Central memory CD4-positive, alpha-beta T cell (primary cell): Measurements from ENCODE around the gene DNLZ.
"Not testable (repeated sequence)": the region's sequence is repeated elsewhere in the genome, so short reads cannot be mapped to it uniquely, and the experiment has no call there.

Source experiments
- DNase-seq: peaks from one replicate; pipeline ENCODE4 v3.0.0; 2022
- total RNA-seq, 3 experiments: gene quantifications; one replicate each; lab custom pipeline; 2026; lab: John Stamatoyannopoulos, UW

Gene DNLZ
- total RNA-seq, result 2.9 to 5.9 (median 3.4) reads per million in 3 experiments

- peak; percentile 81 for DNase-seq
Observed at GRCh38 chr9:136363106-136363948, at the start of gene DNLZ. Gene DNLZ (minus strand): TSS chr9:136363744. CDS start chr9:136363714, 30 bp downstream.

DNA sequence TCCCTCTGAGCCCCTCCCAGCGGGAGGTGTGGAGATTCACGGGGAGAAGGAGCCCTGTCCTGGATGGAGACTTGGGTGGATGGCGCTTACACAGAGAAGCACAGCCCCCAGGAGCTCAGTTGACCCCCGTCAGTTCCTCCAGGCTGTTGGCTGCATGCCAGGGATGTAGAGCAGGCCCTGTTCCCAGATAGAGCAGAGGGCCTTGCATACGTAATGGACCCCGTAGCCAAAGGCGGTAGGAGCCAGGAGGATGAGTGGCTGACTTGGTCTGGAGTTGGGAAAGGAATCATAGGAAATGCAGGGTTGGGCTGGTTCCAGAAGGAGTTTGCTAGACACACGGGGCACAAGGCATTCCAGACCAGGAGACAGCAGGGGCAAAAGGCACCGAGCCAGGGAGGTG is 49.4 kb upstream of the DNLZ start:
- no peak for DNase-seq

DNA sequence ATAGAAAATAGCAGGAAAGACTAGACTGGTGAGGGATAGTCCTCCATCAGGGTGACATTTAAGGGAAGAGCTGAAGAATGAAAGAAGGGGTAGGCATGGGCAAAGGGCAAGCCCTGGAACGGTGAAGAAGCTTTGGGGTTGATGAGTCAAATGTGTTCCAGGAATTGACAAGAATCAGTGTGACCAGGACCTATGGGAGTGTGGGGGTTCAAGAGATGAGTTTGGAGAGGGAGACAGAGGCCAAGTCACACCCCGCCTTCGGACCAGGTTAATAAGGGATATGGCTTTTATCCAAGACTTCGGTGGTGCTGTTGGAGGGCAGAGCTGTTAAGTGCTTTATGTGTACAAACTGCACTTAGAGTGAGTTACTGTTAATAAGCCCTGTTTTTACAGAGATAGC is 47.8 kb upstream of the DNLZ start:
- no peak for DNase-seq

- DNase-seq, result peak; percentile 91
Observed at GRCh38 chr9:136410500-136411287, 47.1 kb upstream of the DNLZ start, which contains the start of the genes ENTR1 and PMPCA. Gene ENTR1 (minus strand): TSS chr9:136410614. CDS start chr9:136410397, 217 bp downstream. Gene PMPCA (plus strand): TSS chr9:136410658. CDS start chr9:136410669, 11 bp downstream.

DNA sequence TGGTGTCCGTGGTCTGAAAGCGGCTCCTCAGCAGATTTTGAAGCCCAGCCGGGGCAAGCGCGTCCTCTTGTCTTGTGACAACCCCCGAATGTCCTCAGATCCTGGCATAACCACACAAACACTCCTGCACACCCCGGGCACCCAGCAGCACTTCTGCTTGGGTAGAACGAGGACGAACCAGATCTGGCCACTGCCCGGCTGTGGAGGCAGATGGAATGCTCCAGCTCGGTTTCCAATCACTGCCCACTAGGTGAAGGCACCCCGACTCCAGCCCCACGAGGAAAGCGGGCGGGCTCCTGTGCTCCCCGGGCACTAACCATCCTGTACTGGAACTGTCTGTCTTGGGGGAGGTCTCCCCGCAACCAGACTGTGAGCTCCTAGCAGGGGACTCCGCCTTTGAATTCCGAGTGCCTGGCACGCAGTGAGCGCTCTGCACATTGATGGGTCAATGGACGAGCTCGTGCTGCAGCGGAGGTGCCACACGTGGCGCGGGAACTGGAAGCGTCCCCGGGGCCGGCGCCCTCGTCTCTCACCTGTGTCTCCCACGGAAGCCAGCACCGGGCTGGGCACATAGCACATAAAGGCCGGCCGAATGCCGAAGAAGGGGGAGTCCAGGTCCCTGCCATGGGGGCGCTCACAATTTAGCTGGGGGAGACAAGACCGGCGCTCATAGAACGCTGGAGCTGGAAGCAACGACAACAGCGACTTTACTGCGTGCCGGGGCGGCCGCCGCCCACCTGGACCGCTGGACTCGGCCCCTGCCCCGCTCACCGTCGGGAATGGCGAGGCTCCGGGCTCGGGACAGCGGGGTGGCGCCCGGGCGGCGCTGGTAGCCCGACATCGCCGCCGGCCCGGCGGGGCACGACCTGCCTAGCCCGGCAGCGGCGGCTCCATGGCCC is 46.3 kb upstream of the DNLZ start:
- DNase-seq, result peak; percentile 16

DNA sequence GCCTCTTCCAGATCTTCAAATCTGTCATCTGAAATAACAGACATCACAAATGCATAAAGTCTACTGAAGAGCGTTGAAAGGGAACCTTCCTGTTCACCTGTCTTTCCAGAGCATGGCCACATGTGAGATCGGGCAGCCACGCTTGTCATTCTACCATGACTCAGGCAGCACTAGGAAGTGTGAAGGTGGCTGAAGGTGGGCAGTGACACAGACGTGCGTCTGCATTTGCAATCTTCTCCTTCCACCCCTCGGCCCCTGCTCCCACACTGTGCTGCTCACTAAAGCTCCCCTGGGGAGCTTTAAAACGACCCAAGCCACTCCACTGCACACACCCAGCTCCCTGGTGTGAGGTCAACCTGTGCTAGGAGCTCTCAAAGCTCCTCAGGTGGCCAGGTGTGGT is 44.4 kb upstream of the DNLZ start:
- no peak for DNase-seq

- not testable (repeated sequence) for DNase-seq
Observed at GRCh38 chr9:136407061-136407460, 43.5 kb upstream of the DNLZ start.

GRCh38 chr9:136405904-136406303 is 42.4 kb upstream of the DNLZ start:
- DNase-seq, result not testable (repeated sequence)

GRCh38 chr9:136405481-136405880 is 41.9 kb upstream of the DNLZ start:
- no peak for DNase-seq

DNA sequence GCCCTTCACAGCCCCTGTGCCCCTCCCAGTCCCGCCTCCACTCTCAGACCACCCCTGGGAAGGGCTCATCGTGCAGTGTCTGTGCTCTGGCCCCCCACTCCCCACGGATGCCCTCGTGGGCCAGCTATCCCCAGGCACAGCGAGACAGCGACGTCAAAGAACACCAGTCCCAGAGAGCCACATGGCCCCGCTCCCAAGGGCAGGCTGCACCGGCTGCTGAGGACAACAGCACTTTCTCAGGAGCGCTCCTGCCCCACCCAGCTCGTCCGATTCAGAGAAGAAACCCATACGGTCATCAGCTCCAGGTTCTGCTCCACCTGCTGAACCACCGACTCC is 41.2 kb upstream of the DNLZ start:
- no peak for DNase-seq

- peak; percentile 24 for DNase-seq
Observed at GRCh38 chr9:136403915-136404800, 40.6 kb upstream of the DNLZ start.

- peak; percentile 79 for DNase-seq
Observed at GRCh38 chr9:136403538-136403914, 40.0 kb upstream of the DNLZ start.

DNA sequence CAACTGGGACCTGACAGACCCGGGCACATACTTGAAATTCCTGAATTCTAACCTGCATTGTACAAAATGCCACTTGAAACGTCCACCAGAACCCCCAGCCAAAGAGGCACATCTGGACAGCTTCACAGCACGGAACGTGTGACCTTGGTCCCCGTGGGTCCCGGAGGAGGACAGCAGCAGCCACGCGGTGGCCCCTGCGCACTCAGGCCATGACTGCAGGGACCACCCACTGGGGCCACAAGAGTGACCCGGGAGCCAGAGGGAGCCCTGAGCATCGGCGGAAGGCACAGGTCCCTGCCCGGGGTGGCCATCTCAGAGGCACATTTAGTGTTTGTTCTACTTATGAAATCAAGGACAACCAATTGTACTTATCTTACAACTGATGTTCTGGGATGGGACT is 38.5 kb upstream of the DNLZ start:
- DNase-seq, result no peak

GRCh38 chr9:136401173-136401922 is 37.8 kb upstream of the DNLZ start:
- no peak for DNase-seq

DNA sequence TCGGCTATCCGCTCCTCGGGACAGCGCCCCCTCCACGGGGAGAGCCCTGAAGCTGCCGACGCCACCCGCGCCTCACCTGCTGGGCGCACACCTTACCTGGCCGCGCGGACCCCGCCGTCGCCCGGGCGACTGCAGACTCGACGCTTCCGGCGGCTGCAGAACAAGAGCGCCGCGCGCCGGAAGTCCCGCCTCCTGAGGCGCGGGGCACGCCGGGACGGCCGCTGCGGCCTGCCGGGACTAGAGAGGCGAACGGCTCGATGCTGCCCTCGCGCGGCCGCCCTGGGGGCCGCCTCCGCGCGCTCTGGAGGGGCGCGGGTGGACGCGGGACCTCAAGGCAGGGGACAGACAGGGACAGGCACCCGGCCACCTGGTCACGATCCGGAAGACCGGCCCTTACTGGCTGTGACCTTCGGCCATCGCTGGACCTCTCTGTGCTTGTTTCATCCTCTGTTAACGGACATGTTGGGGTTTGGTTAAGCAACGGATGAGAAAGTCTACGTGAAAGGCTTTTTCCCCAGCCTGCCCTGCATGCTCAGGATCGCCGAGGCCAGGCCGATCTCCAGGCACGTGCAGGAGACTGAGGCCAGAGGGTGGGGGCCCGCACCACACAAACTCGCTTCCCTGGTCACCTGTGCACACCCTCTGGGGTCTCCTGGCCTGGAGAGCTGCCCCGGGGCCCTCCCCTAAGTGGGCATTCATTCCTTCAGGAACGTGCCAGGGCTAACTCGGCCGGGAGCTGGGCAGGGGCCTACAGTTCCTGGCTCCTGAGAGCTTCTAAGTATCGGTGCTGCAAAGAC is 36.7 kb upstream of the DNLZ start, which contains the start of gene SNAPC4:
TSS of gene SNAPC4 (minus strand) at position 133 of the 797 bp plus-strand sequence. CDS start 1,742 bp downstream, outside the sequence.
- peak; percentile 84 for DNase-seq

- peak; percentile 22 for DNase-seq
Observed at GRCh38 chr9:136399176-136400037, 35.9 kb upstream of the DNLZ start.

DNA sequence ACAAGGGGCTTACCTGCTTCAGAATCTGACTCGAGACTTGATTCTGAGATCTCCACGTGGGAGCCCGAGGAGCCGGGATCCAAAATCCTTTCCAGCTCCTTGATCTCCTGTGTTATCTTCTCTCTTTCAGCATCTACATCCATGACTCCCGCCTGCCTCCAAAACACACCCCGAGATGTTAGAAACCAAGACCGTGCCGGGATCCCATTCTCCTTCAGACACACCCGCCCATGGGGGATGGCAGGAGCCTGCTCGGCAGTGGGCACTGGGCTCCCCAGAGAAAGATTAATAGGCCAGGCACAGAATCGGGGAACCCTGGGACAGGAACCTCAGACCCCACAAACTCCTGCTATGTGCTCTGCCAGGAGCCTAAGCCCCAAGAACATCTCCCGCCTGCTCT is 34.7 kb upstream of the DNLZ start:
- no peak for DNase-seq

DNA sequence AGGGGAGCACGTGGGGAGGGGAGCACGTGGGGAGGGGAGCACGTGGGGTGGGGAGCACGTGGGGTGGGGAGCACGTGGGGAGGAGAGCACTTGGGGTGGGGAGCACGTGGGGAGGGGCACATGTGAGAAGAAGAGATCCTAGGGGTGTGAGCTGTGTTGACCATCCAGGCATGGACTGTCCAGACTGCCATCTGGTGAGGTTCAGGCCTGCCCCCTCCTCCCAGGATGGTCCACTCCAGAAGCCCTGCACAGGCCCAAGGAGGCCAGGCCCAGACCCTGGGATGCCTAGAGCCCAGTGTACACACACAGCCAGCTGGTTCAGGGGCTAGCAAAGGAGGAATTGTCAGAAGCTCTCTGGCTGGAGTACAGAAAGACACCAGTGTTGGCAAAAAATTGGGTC is 34.1 kb upstream of the DNLZ start:
- no peak for DNase-seq

GRCh38 chr9:136396219-136396515 is 32.6 kb upstream of the DNLZ start:
- no peak for DNase-seq
